Body of pancreas (tissue), 4 donors: Measurements from ENCODE around the gene SLC35A3.

ENCODE experiments used
- CTCF ChIP-seq, 7 experiments: fragments of 450-650 bp in 4 of 7; fragments of 200-600 bp in 3 of 7; sonication (generic) in 3 of 7; IDR thresholded peaks; one replicate each; pipeline ENCODE4 v1.5.1; 2016 to 2019; ENCODE audit warnings: antibody characterized with exemption in 7 of 7
- POLR2A ChIP-seq, 3 donors: fragments of 450-650 bp; IDR thresholded peaks; one replicate each; pipeline ENCODE4 v1.6.1; 2016; ENCODE audit warnings: antibody characterized with exemption in 3 of 3, mild to moderate bottlenecking in 2 of 3

GRCh38 chr1:100051893-100052292, 82.1 kb downstream of the SLC35A3 start:
- TF ChIP-seq CTCF (IDR thresholded peaks at IDR 0.05): no peak
- no peak for TF ChIP-seq POLR2A (IDR thresholded peaks at IDR 0.05)
